ENCODE results near the gene GOLGA6L25. TPM values are rescaled to one million over a fixed set of nuclear protein-coding genes. Genes with fewer than 3 reads are reported as not detected.
"Not testable (repeated sequence)": the region's sequence is repeated elsewhere in the genome, so short reads cannot be mapped to it uniquely, and the experiment has no call there.

GOLGA6L25 gene
- total RNA-seq, 4 donors from 2014 or later: not detected

GRCh38 chr15:28598209-28598608, 44.8 kb downstream of the GOLGA6L25 start:
- peak in 1 of 2 donors; percentile 42 for ATAC-seq
- in situ Hi-C loops (cut with MboI; ENCODE audit: low sequenced_read_pairs in 4 of 4): not testable (repeated sequence)

GRCh38 chr15:28602152-28602551, 48.8 kb downstream of the GOLGA6L25 start:
- H3K36me3 ChIP-seq; H3K27me3 ChIP-seq; H3K9me3 ChIP-seq; intact Hi-C loops (cut with DNase I; ENCODE audit: low total_unique reads); H3K4me1 ChIP-seq; DNase-seq; H3K27ac ChIP-seq; in situ Hi-C loops (cut with MboI; ENCODE audit: low sequenced_read_pairs in 4 of 4); H3K4me3 ChIP-seq: not testable (repeated sequence)
- ATAC-seq: peak; percentile 57 to 76

More at GRCh38 chr15:28598209-28598608, 44.8 kb downstream of the GOLGA6L25 start:
- H3K36me3 ChIP-seq; H3K27me3 ChIP-seq; H3K9me3 ChIP-seq; H3K4me1 ChIP-seq; H3K27ac ChIP-seq; H3K4me3 ChIP-seq; intact Hi-C loops (cut with DNase I; ENCODE audit: low total_unique reads): not testable (repeated sequence)
- peak in 1 of 2 donors; percentile 39 for DNase-seq

Other genes with a start within 250 kb of the GOLGA6L25 start
- gene HERC2, start 231.4 kb upstream of the GOLGA6L25 start, total RNA-seq: 10 to 100 TPM; 46.8 to 92.7 (median 62.2) TPM
- gene GOLGA6L24, start 195.5 kb upstream of the GOLGA6L25 start, total RNA-seq: not detected
- not detected for gene GOLGA8F, start 174.9 kb upstream of the GOLGA6L25 start, total RNA-seq
- gene GOLGA8G, start 20.6 kb upstream of the GOLGA6L25 start, total RNA-seq: not detected
- under 1 TPM in 1 of 4 donors, not detected in 3; 0.61 TPM for gene GOLGA8M, start 158.9 kb downstream of the GOLGA6L25 start, total RNA-seq

All from gastrocnemius medialis (tissue), 4 donors.